Mucosa of stomach (tissue), 1 donor: Measurements from ENCODE around the gene REV1.
"Not testable (repeated sequence)": the region's sequence is repeated elsewhere in the genome, so short reads cannot be mapped to it uniquely, and the experiment has no call there.

Experiments used
- H3K27me3 ChIP-seq: one replicate; pipeline ENCODE4 v1.7.0; 2013; ENCODE audit warnings: mild to moderate bottlenecking, low read length; ENCODE audit not compliant: control insufficient read depth, insufficient read depth
- H3K36me3 ChIP-seq: one replicate; pipeline ENCODE4 v1.7.0; 2013; ENCODE audit warnings: low read length; ENCODE audit not compliant: control insufficient read depth, insufficient read depth
- H3K4me1 ChIP-seq: one replicate; pipeline ENCODE4 v1.7.0; 2013; ENCODE audit warnings: mild to moderate bottlenecking, low read length; ENCODE audit not compliant: control insufficient read depth, insufficient read depth
- H3K4me3 ChIP-seq: one replicate; pipeline ENCODE4 v1.7.0; 2013; ENCODE audit warnings: low read length
- H3K9ac ChIP-seq: one replicate; pipeline ENCODE4 v1.7.0; 2013; ENCODE audit warnings: mild to moderate bottlenecking, low read length, moderate library complexity
- H3K9me3 ChIP-seq: one replicate; pipeline ENCODE4 v1.7.0; 2013; ENCODE audit warnings: mild to moderate bottlenecking, low read length, moderate library complexity; ENCODE audit not compliant: control insufficient read depth
- donor health status: Pancreatic carcinoma.

Gene REV1

GRCh38 chr2:99395589-99396130, 94.2 kb downstream of the REV1 start:
- H3K4me3 ChIP-seq, result no peak overlapping the region
- no peak overlapping the region for H3K9ac ChIP-seq
- no peaks in the 10 kb centered on the region for H3K4me1 ChIP-seq
- H3K27me3 ChIP-seq, result no peaks in the 10 kb centered on the region
- peaks cover 7% of the 10 kb centered on the region for H3K36me3 ChIP-seq
- no peaks in the 10 kb centered on the region for H3K9me3 ChIP-seq

DNA sequence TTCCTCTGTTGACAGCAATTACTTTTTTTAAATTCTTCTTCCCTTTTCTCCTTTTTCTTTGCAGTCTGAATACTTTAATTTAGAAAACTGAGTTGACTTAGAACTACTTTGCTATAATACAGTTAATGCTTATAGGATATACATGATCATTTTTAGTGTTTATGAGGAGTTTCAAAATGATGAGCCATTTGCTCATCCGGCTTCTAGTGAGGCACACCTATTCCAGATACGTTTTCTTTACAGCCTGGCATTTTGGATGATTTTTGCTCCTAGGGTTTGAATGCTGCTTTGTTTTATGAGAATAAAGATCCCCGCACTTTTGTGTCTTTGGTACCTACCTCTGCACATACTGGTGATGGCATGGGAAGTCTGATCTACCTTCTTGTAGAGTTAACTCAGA, 99.9 kb downstream of the REV1 start:
- H3K9ac ChIP-seq, result no peak overlapping the region
- no peaks in the 10 kb centered on the region for H3K36me3 ChIP-seq
- H3K4me3 ChIP-seq, result no peak overlapping the region

DNA sequence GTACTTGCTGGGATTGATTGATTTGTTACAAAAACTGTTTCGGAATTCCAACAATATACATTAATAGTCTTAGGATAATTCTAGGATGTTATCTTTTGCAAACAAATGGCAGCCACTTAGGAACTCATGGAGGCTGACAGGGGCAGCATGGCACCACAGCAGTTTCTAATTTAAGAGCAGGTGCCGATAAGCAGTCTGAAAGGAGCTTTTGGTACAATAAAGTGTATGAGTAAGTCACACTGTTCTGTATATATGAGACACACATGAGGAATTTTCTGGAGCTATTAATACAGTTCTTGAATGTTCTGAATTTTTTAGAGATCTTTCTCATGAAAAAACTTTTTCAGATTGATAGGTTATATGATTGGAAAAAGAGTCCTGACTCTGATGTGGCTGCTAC, 100.4 kb downstream of the REV1 start:
- H3K36me3 ChIP-seq, result no peaks in the 10 kb centered on the region

More for the DNA sequence above, 99.9 kb downstream of the REV1 start:
- no peaks in the 10 kb centered on the region for H3K27me3 ChIP-seq
- H3K4me1 ChIP-seq, result no peaks in the 10 kb centered on the region
- H3K9me3 ChIP-seq, result no peaks in the 10 kb centered on the region

GRCh38 chr2:99388892-99389291, 100.9 kb downstream of the REV1 start:
- Histone ChIP-seq H3K36me3 (no peaks in the 10 kb centered on the region), H3K27me3 (no peaks in the 10 kb centered on the region), H3K9ac (no peak overlapping the region), H3K4me3 (no peak overlapping the region), H3K4me1 (no peaks in the 10 kb centered on the region), H3K9me3 (no peaks in the 10 kb centered on the region)

More for the DNA sequence above, 100.4 kb downstream of the REV1 start:
- Histone ChIP-seq H3K9ac (no peak overlapping the region), H3K9me3 (no peaks in the 10 kb centered on the region), H3K27me3 (no peaks in the 10 kb centered on the region), H3K4me3 (no peak overlapping the region), H3K4me1 (no peaks in the 10 kb centered on the region)

DNA sequence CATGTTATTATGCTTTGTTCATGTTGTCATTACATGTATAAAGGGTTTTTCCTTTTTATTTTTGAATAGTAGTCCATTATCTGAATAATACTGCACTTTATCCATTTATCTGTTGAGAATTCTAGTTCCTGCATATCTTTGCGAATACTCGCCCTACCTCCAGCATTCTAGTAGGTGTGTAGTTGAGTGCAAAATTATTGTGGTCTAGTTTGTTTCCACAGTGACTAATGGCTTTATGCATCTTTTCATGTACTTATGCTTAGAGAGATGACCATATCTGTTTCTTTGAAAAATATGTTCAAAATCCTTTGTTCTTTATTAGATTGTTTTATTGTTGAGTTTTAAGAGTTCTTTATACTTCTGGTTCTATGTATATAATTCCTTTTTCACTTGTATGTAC, 103.8 kb downstream of the REV1 start:
- H3K4me1 ChIP-seq, result no peaks in the 10 kb centered on the region
- no peaks in the 10 kb centered on the region for H3K27me3 ChIP-seq
- no peak overlapping the region for H3K4me3 ChIP-seq
- H3K9ac ChIP-seq, result no peak overlapping the region
- H3K36me3 ChIP-seq, result no peaks in the 10 kb centered on the region
- H3K9me3 ChIP-seq, result no peaks in the 10 kb centered on the region

GRCh38 chr2:99382143-99382542, 107.7 kb downstream of the REV1 start:
- no peaks in the 10 kb centered on the region for H3K36me3 ChIP-seq
- no peaks in the 10 kb centered on the region for H3K4me1 ChIP-seq
- H3K9me3 ChIP-seq, result no peaks in the 10 kb centered on the region
- H3K4me3 ChIP-seq, result no peak overlapping the region
- H3K9ac ChIP-seq, result no peak overlapping the region
- no peaks in the 10 kb centered on the region for H3K27me3 ChIP-seq

- no peaks in the 10 kb centered on the region for H3K9me3 ChIP-seq
- no peak overlapping the region for H3K9ac ChIP-seq
- H3K4me1 ChIP-seq, result no peaks in the 10 kb centered on the region
- no peaks in the 10 kb centered on the region for H3K36me3 ChIP-seq
- H3K27me3 ChIP-seq, result no peaks in the 10 kb centered on the region
- H3K4me3 ChIP-seq, result no peak overlapping the region
Observed at GRCh38 chr2:99380376-99381010, 109.3 kb downstream of the REV1 start.

DNA sequence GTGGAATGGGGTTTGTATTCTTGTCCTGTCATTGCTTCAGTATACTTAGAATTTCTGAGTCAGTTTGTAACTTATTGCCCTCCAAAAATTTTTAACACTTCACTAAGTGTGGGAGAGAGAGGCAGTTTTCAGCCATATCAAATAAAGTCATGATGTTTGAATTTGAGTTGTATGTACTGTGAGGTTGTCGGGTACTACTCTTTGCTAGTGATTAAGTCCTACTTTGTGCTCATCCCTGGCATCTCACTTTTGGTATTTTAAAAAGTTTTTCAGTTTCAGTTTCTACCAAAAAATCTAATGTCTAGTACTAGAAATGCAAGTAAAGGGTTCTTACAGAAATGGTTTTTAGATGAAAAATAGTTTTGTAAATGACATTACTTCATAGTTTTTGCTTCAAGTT, 111.9 kb downstream of the REV1 start:
- Histone ChIP-seq H3K9ac (no peak overlapping the region), H3K4me1 (no peaks in the 10 kb centered on the region), H3K27me3 (no peaks in the 10 kb centered on the region), H3K9me3 (no peaks in the 10 kb centered on the region), H3K4me3 (no peak overlapping the region), H3K36me3 (no peaks in the 10 kb centered on the region)

- Histone ChIP-seq H3K9ac (no peak overlapping the region), H3K27me3 (no peaks in the 10 kb centered on the region), H3K36me3 (no peaks in the 10 kb centered on the region), H3K4me3 (no peak overlapping the region), H3K9me3 (no peaks in the 10 kb centered on the region), H3K4me1 (no peaks in the 10 kb centered on the region)
Observed at GRCh38 chr2:99376254-99376864, 113.5 kb downstream of the REV1 start.

DNA sequence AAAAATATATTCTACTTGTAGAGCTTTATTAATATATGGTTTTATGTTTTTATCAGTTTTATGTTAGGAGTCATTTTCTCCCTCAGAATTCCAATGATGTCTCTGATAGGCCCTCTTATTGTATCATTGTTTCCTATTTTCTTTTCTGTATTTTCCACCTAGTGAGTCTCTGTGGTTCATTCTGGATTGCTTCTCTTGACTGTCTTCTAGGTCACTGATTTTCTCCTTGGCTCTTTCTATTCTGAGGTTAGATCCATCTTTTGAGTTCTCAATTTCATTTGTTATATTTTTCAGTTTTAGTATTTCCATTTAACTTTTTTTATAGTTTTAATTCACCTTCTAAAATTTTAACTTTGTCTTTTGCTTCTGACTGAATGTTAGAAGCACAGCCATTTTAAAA, 115.1 kb downstream of the REV1 start:
- no peaks in the 10 kb centered on the region for H3K36me3 ChIP-seq
- no peaks in the 10 kb centered on the region for H3K27me3 ChIP-seq

DNA sequence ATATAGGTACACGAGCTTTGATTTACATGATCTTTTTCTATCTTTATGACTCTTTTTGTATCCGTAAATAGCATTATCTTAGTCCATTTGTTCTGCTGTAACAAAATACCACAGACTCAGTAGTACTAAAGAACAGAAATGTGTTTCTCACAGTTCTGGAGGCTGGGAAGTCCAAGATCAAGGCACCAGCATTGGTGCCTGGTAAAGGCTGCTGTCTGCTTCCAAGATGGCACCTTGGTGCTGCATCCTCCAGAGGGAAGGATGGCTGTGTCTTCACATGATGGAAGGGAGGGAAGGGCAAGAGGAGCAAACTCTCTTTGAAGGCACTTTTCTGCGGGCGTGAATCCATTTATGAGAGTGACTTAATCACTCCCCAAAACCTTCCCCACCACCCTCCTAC, 116.7 kb downstream of the REV1 start:
- no peaks in the 10 kb centered on the region for H3K27me3 ChIP-seq
- H3K4me3 ChIP-seq, result no peak overlapping the region
- H3K9me3 ChIP-seq, result no peaks in the 10 kb centered on the region
- no peak overlapping the region for H3K9ac ChIP-seq
- H3K4me1 ChIP-seq, result no peaks in the 10 kb centered on the region
- no peaks in the 10 kb centered on the region for H3K36me3 ChIP-seq

More for the DNA sequence above, 115.1 kb downstream of the REV1 start:
- no peak overlapping the region for H3K4me3 ChIP-seq
- H3K4me1 ChIP-seq, result no peaks in the 10 kb centered on the region
- H3K9ac ChIP-seq, result no peak overlapping the region
- no peaks in the 10 kb centered on the region for H3K9me3 ChIP-seq

- H3K9ac ChIP-seq, H3K9me3 ChIP-seq, H3K4me1 ChIP-seq, H3K4me3 ChIP-seq, H3K27me3 ChIP-seq, H3K36me3 ChIP-seq: not testable (repeated sequence)
Observed at GRCh38 chr2:99368854-99369253, 121.0 kb downstream of the REV1 start.
